ENCODE measurements around the gene COQ6. TPM values are rescaled to one million over a fixed set of nuclear protein-coding genes. Genes with fewer than 3 reads are reported as not detected.
"Not testable (repeated sequence)": the region's sequence is repeated elsewhere in the genome, so short reads cannot be mapped to it uniquely, and the experiment has no call there.

Gene COQ6
- polyA plus RNA-seq, 5 donors, result 27.2 to 32.7 (median 31.8) TPM

DNA sequence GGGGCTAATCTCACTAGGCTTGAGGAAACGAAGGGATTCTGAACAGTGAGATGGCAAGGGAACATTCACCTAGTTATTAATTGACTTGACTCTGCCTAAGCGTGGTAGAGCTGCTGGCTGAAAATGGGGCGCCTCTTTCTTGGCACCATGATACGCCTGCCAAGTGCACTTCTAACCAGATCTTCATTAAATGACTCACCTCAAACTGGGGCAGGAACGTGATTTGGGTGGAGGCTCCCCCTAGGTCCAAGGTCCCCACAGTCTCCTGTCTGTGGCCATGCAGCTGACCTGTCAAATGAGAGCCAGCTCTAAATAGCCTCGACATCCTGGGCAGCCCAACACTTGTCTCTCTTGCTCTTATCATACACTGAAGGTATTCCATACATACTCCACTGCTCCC, 26.0 kb downstream of the COQ6 start:
- no peak for DNase-seq

DNA sequence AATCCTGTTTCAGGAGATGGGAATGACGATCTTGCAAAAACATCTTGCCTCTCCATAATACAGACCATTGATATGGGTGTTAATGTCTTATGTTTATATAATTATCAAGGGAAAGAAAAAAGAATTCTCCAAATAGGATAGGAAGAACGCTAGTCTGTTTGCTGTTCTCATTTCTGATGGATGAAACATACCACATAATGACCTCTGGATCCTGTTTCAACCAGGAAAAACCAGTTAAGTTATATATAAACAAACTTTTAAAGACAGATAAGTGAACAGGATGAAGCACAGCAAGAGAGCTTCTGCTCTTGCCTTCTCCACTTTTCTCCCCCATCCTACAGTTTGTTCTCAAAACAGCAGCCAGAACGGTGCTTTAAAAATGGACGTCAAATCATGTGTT, 27.8 kb downstream of the COQ6 start:
- DNase-seq, result no peak

DNA sequence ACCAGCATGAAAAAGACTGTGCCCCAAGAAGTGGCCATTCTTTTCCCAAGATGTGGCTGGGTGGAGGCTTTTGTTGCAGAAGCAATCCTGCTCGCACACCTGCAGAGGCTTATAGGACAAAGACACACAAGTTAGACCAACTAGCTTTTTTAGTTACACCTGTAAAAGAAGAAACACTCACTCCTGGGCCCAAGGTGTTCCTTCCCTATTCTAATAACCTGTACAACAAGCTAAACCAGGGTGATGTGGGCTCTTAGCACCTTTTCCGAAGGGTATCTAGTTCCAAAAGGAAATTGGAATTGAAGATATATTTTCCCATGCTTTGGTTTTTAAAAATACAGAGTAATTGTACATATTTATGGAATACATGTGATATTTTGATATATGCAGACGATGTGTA, 38.0 kb downstream of the COQ6 start:
- no peak for DNase-seq

DNA sequence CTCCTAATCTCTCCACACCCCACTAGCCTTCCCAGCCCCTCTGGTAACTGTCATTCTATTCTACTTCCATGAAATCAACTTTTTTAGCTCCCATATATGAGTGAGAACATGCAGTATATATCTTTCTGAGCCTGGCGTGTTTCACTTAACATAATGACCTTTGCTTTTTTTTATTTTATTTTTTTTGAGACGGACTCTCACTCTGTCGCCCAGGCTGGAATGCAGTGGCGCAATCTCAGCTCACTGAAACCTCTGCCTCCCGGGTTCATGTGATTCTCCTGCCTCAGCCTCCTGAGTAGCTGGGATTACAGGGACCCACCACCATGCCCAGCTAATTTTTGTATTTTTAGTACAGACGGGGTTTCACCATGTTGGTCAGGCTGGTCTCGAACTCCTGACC, 38.6 kb downstream of the COQ6 start:
- not testable (repeated sequence) for DNase-seq

DNA sequence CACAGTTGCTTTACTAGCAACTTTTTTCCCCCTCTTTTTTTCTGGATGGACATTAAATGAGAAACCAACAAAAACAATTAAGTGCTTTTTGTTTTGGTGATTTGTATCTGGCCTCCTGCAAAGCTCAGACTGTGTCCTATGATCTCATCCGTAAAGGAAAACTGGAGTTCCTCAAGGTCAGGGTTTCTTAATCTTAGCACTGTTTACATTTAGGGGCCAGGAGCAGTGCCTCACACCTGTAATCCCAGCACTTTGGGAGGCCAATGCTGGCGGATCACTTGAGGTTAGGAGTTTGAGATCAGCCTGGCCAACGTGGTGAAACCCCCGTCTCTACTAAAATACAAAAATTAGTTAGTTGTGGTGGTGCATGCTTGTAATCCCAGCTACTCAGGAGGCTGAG, 41.0 kb downstream of the COQ6 start:
- no peak for DNase-seq

DNA sequence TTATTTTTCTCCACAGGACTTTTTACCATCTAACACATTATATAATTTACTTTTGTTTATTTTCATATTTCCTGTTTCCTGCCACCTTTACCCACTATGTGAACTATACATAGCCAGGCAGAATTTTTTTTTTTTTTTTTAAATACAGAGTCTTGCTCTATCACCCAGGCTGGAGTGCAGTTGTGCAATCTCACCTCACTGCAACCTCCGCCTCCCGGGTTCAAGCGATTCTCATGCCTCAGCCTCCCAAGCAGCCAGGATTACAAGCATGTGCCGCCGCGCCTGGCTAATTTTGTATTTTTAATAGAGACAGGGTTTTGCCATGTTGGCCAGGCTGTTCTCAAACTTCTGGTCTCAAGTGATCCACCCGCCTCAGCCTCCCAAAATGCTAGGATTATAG, 44.8 kb downstream of the COQ6 start:
- DNase-seq, result not testable (repeated sequence)

DNA sequence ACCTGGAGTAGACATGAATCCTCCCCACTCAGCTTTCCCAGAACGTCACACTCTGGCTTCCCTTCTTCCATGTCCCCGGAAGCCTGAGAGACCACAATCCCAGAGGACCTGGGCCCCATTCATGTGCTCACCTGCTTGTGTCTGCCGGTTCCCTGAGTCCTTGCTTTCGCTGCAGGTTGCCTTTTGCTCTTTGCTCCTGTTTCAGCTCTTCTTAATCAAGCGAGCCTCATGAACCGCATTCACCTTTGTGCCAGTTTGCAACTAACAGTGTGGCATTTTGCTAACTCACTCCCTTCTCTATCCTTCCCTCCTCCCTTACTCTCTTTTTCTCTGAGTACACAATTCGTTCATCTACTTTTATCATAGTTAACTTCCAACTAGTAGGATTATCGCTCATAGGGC, 45.9 kb downstream of the COQ6 start:
- DNase-seq, result no peak

DNA sequence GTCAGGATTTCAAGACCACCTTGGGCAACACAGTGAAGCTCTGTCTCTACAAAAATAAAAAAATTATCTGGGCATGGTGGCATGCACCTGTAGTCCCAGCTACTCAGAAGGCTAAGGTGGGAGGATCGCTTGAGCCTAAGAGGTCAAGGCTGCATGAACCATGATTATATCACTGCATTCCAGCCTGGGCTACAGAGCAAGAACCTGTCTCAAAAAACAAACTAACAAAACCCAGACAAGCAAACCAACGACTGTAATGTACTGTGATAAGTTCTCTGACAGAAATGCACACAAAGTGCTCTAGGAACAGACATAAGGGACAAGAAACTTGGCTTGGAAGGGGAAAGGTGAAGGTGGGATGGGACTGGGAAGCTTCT, 46.6 kb downstream of the COQ6 start:
- DNase-seq, result no peak

DNA sequence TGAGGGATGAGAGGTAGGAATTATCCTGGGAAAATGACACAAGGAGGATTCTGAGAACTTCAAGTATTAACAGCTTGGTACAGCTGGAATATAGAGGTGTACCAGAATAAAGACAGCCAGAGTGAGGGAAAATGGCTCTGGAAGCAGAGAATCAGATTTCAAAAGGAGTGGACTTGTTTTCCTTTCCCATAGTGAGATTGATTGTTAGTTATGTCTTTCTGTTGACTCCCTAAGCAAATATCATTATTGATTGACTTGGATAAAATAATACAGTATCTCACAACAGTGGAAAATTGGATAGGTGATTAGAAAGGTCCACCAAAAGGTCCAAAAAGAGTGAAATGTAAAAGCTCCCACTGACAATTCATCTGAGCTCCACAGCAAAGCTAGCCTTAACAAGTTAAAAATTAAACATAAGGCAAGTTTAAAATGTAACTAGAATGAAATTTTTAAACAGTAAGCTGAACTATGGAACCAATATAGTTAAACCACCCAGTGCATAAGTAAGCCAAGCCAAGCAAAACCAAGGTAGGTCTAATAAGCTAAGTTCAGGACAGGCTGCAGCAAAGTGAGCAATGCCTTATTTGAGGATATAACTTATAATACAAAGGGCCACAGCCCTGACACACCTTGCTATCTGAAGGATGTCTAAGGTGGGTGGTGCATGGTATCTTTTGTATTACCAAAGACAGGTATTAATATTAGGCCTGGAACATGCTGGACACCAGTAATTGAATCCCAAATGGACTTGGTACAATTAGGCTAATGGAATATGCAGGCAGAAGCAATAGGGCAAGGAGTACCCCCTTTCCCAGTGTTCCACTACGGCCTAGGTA, 47.2 kb downstream of the COQ6 start:
- DNase-seq, result no peak

DNA sequence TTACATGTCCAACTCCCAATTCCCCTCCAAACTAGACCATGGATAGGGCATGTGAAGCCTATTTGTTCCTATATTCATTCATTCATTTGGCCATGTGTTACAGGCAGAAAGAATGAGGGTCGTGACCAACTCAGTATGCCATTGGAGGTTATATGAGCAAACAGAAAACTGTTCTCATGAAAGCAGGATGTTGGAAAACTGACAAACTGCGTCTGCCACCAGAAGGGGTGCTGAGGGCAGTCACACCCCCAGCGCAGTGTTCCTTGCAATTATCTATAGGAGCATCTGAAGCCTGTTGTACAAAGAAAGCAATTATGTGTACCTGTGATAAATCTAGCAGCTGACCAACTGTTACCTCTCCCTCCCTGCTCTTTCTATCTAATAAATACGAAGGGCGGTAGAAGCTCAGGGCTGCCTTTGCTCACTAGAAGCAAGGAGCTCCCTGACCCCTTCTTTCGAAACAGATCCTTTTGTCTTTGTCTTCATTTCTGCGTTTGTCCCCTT, 47.9 kb downstream of the COQ6 start:
- DNase-seq, result no peak

DNA sequence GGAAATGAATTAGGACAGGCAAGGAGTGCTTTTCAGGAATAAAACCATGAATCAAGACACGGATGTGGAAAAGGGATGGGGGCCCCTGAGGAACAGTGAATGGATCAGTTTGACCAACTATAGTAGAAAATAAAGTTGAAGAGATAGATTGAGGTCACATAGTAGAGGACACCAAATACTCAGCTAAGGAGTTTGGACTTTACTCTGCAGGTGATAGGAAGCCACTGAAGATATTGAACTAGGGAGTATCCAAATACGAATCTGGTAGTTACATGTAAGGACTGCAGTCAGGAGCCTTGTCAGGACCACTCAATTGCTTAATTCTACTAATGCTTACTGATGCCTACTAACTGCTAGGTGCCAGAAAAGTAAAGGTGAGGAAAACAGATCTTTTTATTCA, 48.6 kb downstream of the COQ6 start:
- no peak for DNase-seq

DNA sequence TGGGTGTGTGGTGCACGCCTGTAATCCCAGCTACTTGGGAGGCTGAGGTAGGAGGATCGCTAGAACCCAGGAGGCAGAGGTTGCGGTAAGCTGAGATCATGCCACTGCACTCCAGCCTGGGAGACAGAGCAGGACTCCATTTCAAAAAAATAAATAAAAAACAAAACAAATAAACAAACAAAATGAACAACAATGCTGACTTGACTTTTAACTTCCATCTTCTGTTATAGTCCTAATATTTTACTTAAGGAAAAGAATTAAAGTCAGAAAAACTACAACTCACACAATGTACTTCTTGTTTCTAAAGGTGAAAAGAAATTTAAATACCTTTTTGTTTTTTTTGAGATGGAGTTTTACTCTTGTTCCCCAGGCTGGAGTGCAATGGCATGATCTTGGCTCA, 55.6 kb downstream of the COQ6 start:
- DNase-seq, result not testable (repeated sequence)

DNA sequence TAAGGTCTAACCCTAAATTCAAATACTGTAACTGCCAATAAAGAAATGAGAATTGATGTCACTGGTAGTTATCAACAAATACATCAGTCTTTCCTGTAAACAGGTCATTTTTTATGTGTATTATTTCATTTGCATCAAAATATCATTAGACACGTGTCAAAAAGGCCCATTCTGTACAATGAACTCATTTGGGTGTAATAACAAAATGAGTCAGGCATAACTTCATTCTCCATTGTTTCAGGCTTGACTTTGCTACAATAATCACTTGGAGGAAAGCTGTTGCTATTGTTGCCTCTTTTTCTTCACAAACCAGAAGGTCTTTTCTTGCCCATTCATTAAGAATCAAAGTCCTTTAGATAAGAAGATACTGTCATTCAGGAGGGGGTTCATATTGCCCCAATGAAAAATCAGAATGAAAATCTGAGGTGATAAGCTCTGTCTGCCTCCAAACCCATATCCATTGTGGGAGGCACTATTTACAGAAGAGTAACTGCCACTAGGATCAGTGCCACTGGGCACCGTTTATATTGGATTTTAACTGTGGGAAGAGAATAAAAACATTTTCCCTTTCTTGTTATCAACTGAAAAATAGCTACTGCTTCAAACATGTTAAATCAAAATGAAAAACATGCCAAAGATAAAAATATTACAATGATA, 58.9 kb downstream of the COQ6 start:
- DNase-seq, result no peak

Other genes starting within 250 kb of the COQ6 start
- 10 to 100 TPM; 41.2 to 54.9 (median 47.4) TPM for gene PNMA1, start 235.9 kb upstream of the COQ6 start, polyA plus RNA-seq (ENCODE audit: insufficient read depth in 1 of 5, insufficient read length in 5 of 5, low replicate concordance in 1 of 5)
- gene PTGR2, start 98.5 kb upstream of the COQ6 start, polyA plus RNA-seq (ENCODE audit: insufficient read depth in 1 of 5, insufficient read length in 5 of 5, low replicate concordance in 1 of 5), result 10 to 100 TPM; 10.2 to 18.0 (median 15.1) TPM
- 10 to 100 TPM; 44.6 to 55.3 (median 48.1) TPM for gene ZNF410, start 63.4 kb upstream of the COQ6 start, polyA plus RNA-seq (ENCODE audit: insufficient read depth in 1 of 5, insufficient read length in 5 of 5, low replicate concordance in 1 of 5)
- gene FAM161B, start 208 bp upstream of the COQ6 start, polyA plus RNA-seq (ENCODE audit: insufficient read depth in 1 of 5, insufficient read length in 5 of 5, low replicate concordance in 1 of 5), result 10 to 100 TPM; 10.6 to 14.9 (median 13.3) TPM
- gene ENTPD5, start 69.0 kb downstream of the COQ6 start, polyA plus RNA-seq (ENCODE audit: insufficient read depth in 1 of 5, insufficient read length in 5 of 5, low replicate concordance in 1 of 5), result 10 to 100 TPM; 13.7 to 18.2 (median 15.4) TPM
- gene BBOF1, start 69.0 kb downstream of the COQ6 start, polyA plus RNA-seq (ENCODE audit: insufficient read depth in 1 of 5, insufficient read length in 5 of 5, low replicate concordance in 1 of 5), result 10 to 100 TPM; 13.1 to 35.2 (median 15.5) TPM
- gene ALDH6A1, start 134.2 kb downstream of the COQ6 start, polyA plus RNA-seq (ENCODE audit: insufficient read depth in 1 of 5, insufficient read length in 5 of 5, low replicate concordance in 1 of 5), result 10 to 100 TPM; 17.8 to 31.7 (median 29.2) TPM
- 10 to 100 TPM; 12.7 to 19.7 (median 15.3) TPM for gene LIN52, start 134.7 kb downstream of the COQ6 start, polyA plus RNA-seq (ENCODE audit: insufficient read depth in 1 of 5, insufficient read length in 5 of 5, low replicate concordance in 1 of 5)

All from right lung (tissue), 5 donors.